HG03378 (cell line): ENCODE results near the gene ABHD6.
"Not testable (repeated sequence)": the region's sequence is repeated elsewhere in the genome, so short reads cannot be mapped to it uniquely, and the experiment has no call there.

ENCODE experiments used
- ATAC-seq: cut with Tn5 transposase; IDR thresholded peaks from one replicate; pipeline ENCODE4 v1.9.1; 2021; ENCODE audit warnings: mild to moderate bottlenecking, moderate library complexity; ENCODE audit not compliant: unreplicated experiment

ABHD6 gene

GRCh38 chr3:58317811-58318210 is 80.2 kb downstream of the ABHD6 start:
- no peak for ATAC-seq

DNA sequence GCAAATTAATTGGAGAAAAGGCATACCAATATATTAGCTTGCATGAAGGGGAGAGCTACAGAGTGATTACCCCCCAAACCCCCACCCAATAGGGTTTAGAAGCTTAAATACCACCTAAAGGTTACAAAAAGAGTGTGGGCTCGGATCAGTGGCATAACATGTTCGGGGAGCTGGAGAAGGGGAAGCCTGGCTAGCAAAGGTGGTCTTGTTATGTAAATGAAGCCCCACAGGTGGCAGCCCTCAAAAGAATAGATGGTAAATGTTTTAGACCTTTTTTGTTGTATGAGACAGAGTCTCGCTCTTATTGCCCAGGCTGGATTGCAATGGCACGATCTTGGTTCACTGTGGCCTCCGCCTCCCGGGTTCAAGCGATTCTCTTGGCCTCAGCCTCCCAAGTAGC is 84.2 kb downstream of the ABHD6 start:
- ATAC-seq, result no peak

GRCh38 chr3:58322793-58323192 is 85.2 kb downstream of the ABHD6 start:
- ATAC-seq, result no peak

GRCh38 chr3:58323529-58324390 is 86.2 kb downstream of the ABHD6 start:
- no peak for ATAC-seq

GRCh38 chr3:58324391-58325390 is 87.1 kb downstream of the ABHD6 start:
- peak; percentile 50 for ATAC-seq

GRCh38 chr3:58325525-58325992 is 88.0 kb downstream of the ABHD6 start:
- no peak for ATAC-seq

GRCh38 chr3:58326267-58326900 is 88.8 kb downstream of the ABHD6 start:
- ATAC-seq, result no peak

DNA sequence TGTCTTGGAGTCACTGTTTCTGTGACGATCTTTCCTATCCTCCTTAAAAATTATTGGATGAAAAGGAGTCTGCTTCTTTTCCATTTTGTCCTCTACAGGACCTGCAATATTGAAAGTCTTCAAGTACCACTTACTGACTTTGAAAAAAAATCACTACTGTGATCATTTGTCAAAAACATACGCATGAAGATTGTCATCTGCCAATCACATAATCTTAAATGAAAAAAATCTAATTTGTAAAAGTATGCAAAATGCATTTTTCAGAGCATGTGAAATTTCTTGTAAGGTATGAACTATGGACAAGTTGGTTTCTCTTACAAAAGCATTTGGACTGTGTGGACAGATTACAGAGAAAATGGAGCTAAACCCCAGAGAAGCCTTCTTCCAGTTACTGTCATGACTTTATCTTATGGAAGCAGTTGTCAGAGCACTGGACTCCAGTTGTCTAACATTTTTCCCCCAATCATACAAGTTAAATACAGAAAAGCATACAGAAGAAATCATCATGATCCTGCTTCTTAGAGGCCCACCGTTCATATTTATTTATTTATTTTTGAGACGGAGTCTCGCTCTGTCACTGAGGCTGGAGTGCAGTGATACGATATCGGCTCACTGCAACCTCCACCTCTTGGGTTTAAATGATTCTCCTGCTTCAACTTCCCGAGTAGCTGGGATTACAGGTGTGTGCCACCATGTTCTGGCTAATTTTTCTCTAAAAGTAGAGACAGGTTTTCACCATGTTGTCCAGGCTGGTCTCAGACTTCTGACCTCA is 91.7 kb downstream of the ABHD6 start:
- ATAC-seq, result no peak

GRCh38 chr3:58329922-58330413 is 92.4 kb downstream of the ABHD6 start:
- no peak for ATAC-seq

GRCh38 chr3:58331593-58332152 is 94.1 kb downstream of the ABHD6 start:
- ATAC-seq, result no peak

DNA sequence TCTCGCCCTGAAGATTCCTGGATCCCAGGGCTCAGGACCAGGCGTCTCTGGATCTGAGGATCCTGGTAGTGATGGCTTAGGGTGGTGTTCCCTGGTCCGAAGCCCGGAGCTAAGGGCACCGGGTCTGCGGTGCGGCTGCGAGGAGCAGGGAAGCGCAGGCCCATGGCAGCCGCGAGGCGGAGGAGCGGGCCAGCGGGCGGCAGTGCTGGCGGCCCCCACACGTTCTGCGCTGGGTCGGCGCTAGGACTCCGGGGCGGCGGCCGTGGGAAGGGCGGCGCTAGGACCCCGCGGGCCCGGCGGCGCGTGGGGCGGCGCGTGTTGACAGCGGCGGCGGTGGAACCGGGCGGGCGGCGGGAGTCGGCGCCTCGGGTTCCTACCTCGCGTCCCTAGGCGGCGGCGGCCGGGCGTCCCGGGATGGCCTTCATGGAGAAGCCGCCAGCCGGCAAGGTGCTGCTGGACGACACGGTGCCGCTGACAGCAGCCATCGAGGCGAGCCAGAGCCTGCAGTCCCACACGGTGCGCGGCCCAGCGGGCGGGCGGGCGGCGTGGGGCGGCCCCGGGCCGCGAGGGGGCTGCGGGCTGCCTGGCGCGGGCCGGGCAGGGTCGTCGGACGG is 95.1 kb downstream of the ABHD6 start, which contains the start of gene PXK:
PXK (plus strand) TSS at position 318 of the 614 bp plus-strand sequence; CDS start at position 415, 97 bp downstream.
- ATAC-seq, result peak; percentile 60

DNA sequence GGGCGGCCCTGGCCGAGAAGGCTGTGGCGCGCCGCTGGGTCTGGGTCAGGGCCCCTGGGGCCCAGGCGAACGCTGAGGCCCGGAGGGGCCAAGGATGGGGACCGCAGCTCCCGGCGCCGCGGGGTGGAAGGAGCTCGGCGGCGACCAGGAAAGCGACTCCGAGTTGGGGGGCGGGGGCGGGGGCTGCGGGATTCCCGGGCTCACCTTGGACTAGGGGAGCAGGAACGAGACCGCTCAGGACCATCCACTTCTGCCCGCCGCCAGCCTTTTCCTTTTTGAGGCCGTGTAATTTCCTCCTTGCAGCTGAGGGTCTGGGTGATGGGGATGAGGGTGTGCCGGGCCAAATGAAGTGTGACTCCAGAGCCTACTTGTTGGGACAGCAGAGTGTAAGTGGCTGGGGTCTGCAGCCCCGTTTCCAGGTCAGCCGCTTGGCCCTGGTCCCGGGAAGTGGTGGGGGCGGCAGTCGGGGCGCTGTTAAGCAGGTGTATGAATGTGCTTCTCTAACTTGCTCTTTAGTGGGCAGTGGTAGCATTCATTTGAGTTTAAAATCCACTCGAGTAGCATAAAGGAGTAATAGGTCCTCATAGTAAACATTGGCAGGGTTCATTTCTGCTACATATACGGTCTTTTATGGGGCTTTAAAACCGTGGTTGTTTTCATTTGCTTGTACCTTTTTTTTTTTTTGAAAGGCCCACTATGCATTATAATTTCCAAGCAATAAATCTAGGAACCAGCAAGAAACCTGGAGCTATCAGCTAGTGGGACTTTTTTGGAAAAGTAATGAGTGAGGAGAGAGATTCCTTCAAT is 95.8 kb downstream of the ABHD6 start:
- ATAC-seq, result peak; percentile 40

DNA sequence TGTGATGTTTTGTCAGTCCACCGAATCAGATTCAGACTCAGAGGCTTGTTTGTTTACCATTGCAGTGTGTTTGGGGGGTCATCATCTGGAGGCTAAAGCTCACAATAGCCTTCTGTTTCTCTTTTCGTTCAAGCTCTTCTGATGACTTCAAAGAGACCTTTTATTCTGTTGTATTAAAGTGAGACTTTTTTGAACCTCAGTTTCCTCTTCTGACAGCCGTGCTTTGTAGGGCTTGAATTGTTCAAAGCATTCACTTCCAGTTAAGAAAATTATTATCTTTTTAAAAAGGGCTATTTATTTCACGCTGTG is 96.4 kb downstream of the ABHD6 start:
- ATAC-seq, result no peak

- ATAC-seq, result no peak
These were observed 96.9 kb downstream of the ABHD6 start for GRCh38 chr3:58334506-58334884.

GRCh38 chr3:58335652-58335947 is 98.0 kb downstream of the ABHD6 start:
- ATAC-seq, result no peak

GRCh38 chr3:58336135-58336882 is 98.7 kb downstream of the ABHD6 start:
- no peak for ATAC-seq

- ATAC-seq, result no peak
These were observed 99.6 kb downstream of the ABHD6 start for GRCh38 chr3:58337190-58337589.

DNA sequence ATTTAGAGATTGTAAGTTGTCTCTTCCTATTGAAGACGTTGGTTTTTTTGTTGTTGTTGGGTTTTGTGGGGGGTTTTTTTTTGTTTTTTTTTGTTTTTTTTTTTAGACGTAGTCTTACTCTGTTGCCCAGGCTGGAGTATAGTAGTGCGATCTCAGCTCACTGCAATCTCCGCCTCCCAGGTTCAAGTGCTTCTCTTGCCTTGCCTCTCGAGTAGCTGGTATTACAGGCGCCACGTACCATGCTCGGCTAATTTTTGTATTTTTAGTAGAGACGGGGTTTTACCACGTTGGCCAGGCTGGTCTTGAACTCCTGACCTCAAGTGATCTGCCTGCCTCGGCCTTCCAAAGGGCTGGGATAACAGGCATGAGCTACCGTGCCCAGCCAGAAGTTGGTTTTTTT is 101.6 kb downstream of the ABHD6 start:
- not testable (repeated sequence) for ATAC-seq
